ACC112 (cell line): ENCODE data around the gene TMEM176A.

Experiments
- H2AFZ ChIP-seq: fragments of 200-600 bp; sonication (generic); one replicate; pipeline ENCODE4 v1.6.0; 2017; ENCODE audit warnings: antibody characterized with exemption, low read length; ENCODE audit not compliant: unreplicated experiment
- H3K27ac ChIP-seq: fragments of 200-600 bp; sonication (generic); 2 replicates; pipeline ENCODE4 v1.5.1; 2014; ENCODE audit warnings: low read depth, mild to moderate bottlenecking, antibody characterized with exemption, low read length, moderate library complexity
- H3K27me3 ChIP-seq: fragments of 200-600 bp; sonication (generic); 2 replicates; pipeline ENCODE4 v1.6.1; 2014; ENCODE audit warnings: mild to moderate bottlenecking, antibody characterized with exemption, low read length, moderate library complexity, mixed read lengths; ENCODE audit not compliant: insufficient read depth
- H3K36me3 ChIP-seq: fragments of 200-600 bp; sonication (generic); 2 replicates; pipeline ENCODE4 v1.6.1; 2016; ENCODE audit warnings: mild to moderate bottlenecking, antibody characterized with exemption, low read length, moderate library complexity, mixed read lengths; ENCODE audit not compliant: insufficient read depth
- H3K4me1 ChIP-seq: fragments of 200-600 bp; sonication (generic); one replicate; pipeline ENCODE4 v1.6.1; 2016; ENCODE audit warnings: low read length, mixed read lengths; ENCODE audit not compliant: insufficient read depth, unreplicated experiment, control insufficient read depth
- H3K4me3 ChIP-seq: fragments of 200-600 bp; sonication (generic); 2 replicates; pipeline ENCODE4 v1.5.1; 2014; ENCODE audit warnings: mild to moderate bottlenecking, low read depth, low read length
- H3K79me2 ChIP-seq: fragments of 200-600 bp; sonication (generic); one replicate; pipeline ENCODE4 v1.6.0; 2016; ENCODE audit warnings: low read length; ENCODE audit not compliant: control insufficient read depth, unreplicated experiment, insufficient read depth

TMEM176A gene

GRCh38 chr7:150850273-150850672 is 49.7 kb downstream of the TMEM176A start:
- Histone ChIP-seq H3K27me3 (peaks cover 19% of the 10 kb centered on the region; the same call in 1 of the 2 replicates), H3K4me3 (no peak overlapping the region), H3K36me3 (no peaks in the 10 kb centered on the region), H3K27ac (no peak overlapping the region), H3K4me1 (no peaks in the 10 kb centered on the region), H3K79me2 (no peaks in the 10 kb centered on the region), H2AFZ (no peak overlapping the region)

DNA sequence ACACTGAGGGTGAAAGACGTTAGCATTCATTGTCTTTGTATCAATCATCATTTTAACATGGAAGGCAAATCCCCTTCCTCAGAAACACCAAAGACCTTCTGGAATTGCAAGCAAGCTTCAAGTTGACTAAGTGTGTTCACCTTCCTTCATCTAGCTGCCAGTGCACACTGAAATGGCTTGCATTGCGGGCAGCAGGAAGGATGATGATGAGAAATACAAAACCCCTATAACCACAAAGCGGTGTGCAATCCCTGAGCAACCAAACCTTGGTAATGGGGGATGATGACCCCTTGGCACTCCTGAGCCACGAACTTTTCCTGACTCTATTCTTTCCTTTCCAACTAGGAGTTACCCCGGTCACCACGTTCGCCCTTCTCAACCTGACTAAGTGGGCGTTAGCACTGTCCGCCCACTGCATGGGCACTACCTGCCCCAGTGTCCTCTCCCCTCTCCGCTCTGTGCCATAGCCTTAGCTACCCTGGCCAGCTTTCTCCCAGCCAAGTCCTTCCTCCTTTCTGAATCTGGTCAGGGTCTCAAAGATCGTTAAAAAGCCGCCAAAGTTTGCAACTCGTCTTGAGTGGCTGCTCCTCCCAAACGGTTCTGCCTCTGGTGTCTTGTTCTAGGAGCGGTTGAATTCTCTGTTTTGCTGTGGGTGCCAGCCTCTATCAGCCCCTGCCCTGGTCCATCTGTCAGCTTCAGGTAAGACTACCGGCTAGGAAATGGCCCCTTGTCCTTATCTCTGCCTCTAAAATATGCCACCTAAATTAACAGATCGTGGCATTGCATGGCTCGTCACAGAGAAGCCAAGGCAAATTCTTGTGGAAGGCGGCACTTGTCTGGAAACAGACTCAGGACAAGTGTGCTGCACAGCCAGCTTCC is 51.2 kb downstream of the TMEM176A start:
- no peaks in the 10 kb centered on the region for H3K36me3 ChIP-seq
- H3K27ac ChIP-seq, result no peak overlapping the region

GRCh38 chr7:150852371-150852905 is 51.9 kb downstream of the TMEM176A start, which contains the start of gene AOC1:
Gene AOC1, plus strand, starts transcription at chr7:150852517. Its CDS starts 3,954 bp downstream, at chr7:150856471.
- no peak within 1 kb of the TSS for H2AFZ ChIP-seq
- no peaks in the 10 kb centered on the region for H3K4me1 ChIP-seq
- no peaks in the 10 kb centered on the region for H3K36me3 ChIP-seq
- H3K27ac ChIP-seq, result no peak within 1 kb of the TSS
- no peak within 1 kb of the TSS for H3K4me3 ChIP-seq
- H3K79me2 ChIP-seq, result no peaks in the 10 kb centered on the region
- H3K27me3 ChIP-seq, result peaks cover 16% of the 10 kb centered on the region; the same call in 1 of the 2 replicates

More for the DNA sequence above, 51.2 kb downstream of the TMEM176A start:
- H2AFZ ChIP-seq, result no peak overlapping the region
- no peak overlapping the region for H3K4me3 ChIP-seq
- no peaks in the 10 kb centered on the region for H3K79me2 ChIP-seq
- peaks cover 16% of the 10 kb centered on the region; the same call in 1 of the 2 replicates for H3K27me3 ChIP-seq
- H3K4me1 ChIP-seq, result no peaks in the 10 kb centered on the region

- no peak overlapping the region for H3K27ac ChIP-seq
- no peak overlapping the region for H2AFZ ChIP-seq
- H3K4me3 ChIP-seq, result no peak overlapping the region
- no peaks in the 10 kb centered on the region for H3K36me3 ChIP-seq
- H3K79me2 ChIP-seq, result no peaks in the 10 kb centered on the region
- no peaks in the 10 kb centered on the region for H3K4me1 ChIP-seq
- H3K27me3 ChIP-seq, result peaks cover 16% of the 10 kb centered on the region; the same call in 1 of the 2 replicates
Measured at GRCh38 chr7:150854066-150855000, 53.8 kb downstream of the TMEM176A start.
